ENCODE measurements around the gene RPGRIP1L.

Gene RPGRIP1L

GRCh38 chr16:53703590-53704444, at the start of gene RPGRIP1L, which contains the start of gene FTO:
RPGRIP1L (minus strand) TSS chr16:53703859; CDS start chr16:53700723, 3,136 bp downstream.
FTO (plus strand) TSS chr16:53704156.
- H3K9me3 ChIP-seq (ENCODE audit: control insufficient read depth, low read length) = no peaks in the 10 kb centered on the region
- H3K4me3 ChIP-seq (ENCODE audit: low read length) = peak within 1 kb of the TSS; percentile 89
- DNase-seq (ENCODE audit: low read depth) = peak; percentile 99
- peak within 1 kb of the TSS; percentile 93 for H3K9ac ChIP-seq (ENCODE audit: low read length)
- peaks cover 19% of the 10 kb centered on the region for H3K4me1 ChIP-seq (ENCODE audit: control insufficient read depth, insufficient read depth, low read length)
- H3K27me3 ChIP-seq (replicated peaks; ENCODE audit: control insufficient read depth, insufficient read depth, low read length) = no peaks in the 10 kb centered on the region
- H3K36me3 ChIP-seq (ENCODE audit: control insufficient read depth, insufficient read depth, low read length, severe bottlenecking) = no peaks in the 10 kb centered on the region

DNA sequence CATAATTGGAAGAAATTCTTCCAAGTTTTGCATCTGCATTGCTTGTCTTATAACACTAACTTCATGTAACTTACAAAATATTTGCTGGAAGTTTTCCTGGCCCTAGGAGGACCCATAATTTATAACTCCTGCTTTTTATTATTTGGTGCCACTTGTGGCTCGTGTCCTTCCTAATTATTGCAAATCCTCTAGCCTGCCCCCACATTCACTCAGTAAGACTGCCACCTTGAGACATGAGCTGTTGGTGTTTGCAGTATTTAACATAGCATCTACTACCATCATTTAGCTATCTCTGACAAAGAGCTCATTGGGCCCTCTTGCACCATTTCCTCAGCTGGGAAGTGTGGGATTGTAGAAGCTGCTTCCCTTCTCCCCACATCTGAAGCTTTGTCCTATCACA, 49.8 kb upstream of the RPGRIP1L start:
- peak overlapping the region; percentile 46 for H3K9ac ChIP-seq (ENCODE audit: low read length)
- no peak for DNase-seq (ENCODE audit: low read depth)

DNA sequence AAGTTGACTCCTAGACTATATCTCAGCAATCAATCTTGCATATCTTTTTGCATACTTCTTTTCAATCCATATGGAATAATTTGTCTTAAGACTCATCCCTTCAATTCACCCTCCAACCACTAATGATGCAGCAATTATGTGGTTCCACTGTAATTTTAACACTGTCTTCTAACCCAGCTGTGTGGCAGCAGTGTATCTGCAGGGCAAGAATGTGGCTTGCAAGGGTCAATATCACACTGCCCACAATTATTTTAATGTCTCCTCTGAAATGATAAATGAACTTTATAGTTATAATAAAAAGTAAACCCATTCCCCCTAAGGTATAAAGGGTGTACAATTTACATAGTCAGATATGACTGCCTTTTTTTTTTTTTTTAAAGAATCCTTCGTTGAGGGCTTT, 48.9 kb upstream of the RPGRIP1L start:
- Histone ChIP-seq H3K9ac (ENCODE audit: low read length) (no peak overlapping the region), H3K4me3 (ENCODE audit: low read length) (no peak overlapping the region), H3K27me3 (replicated peaks; ENCODE audit: control insufficient read depth, insufficient read depth, low read length) (no peaks in the 10 kb centered on the region), H3K9me3 (ENCODE audit: control insufficient read depth, low read length) (peaks cover 4% of the 10 kb centered on the region), H3K36me3 (ENCODE audit: control insufficient read depth, insufficient read depth, low read length, severe bottlenecking) (no peaks in the 10 kb centered on the region), H3K4me1 (ENCODE audit: control insufficient read depth, insufficient read depth, low read length) (peaks cover 40% of the 10 kb centered on the region)
- no peak for DNase-seq (ENCODE audit: low read depth)

More for the DNA sequence above, 49.8 kb upstream of the RPGRIP1L start:
- H3K9me3 ChIP-seq (ENCODE audit: control insufficient read depth, low read length) = no peaks in the 10 kb centered on the region
- no peaks in the 10 kb centered on the region for H3K36me3 ChIP-seq (ENCODE audit: control insufficient read depth, insufficient read depth, low read length, severe bottlenecking)
- H3K4me3 ChIP-seq (ENCODE audit: low read length) = no peak overlapping the region
- peaks cover 40% of the 10 kb centered on the region for H3K4me1 ChIP-seq (ENCODE audit: control insufficient read depth, insufficient read depth, low read length)
- H3K27me3 ChIP-seq (replicated peaks; ENCODE audit: control insufficient read depth, insufficient read depth, low read length) = no peaks in the 10 kb centered on the region

DNA sequence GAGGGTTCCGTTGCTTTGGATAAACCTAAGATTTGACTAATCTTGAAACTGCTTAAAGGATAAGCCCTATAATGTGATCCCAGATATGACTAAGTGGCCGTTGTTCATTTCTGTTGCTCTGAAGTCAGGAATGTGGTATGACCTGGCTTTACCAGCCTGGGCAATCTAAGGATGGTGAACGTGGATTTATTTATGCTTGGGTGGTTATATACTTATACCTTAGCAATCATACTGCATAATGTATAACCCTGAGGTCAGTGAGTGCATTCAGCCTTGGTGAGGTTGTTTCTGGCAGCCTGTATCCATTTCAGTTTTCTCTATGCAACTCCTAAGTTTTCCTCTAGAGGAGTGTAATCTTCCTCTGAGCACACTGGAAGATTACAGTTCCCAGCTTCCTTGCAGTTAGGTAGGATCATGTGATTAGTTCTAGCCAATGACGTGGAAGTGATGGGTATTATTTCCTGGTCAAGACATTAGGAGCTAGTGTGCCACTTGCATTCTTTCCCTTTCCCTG, 42.2 kb upstream of the RPGRIP1L start:
- Histone ChIP-seq H3K9ac (ENCODE audit: low read length) (peak overlapping the region; percentile 67), H3K4me3 (ENCODE audit: low read length) (peak overlapping the region; percentile 58), H3K4me1 (ENCODE audit: control insufficient read depth, insufficient read depth, low read length) (peaks cover 37% of the 10 kb centered on the region), H3K9me3 (ENCODE audit: control insufficient read depth, low read length) (peaks cover 4% of the 10 kb centered on the region), H3K27me3 (replicated peaks; ENCODE audit: control insufficient read depth, insufficient read depth, low read length) (no peaks in the 10 kb centered on the region), H3K36me3 (ENCODE audit: control insufficient read depth, insufficient read depth, low read length, severe bottlenecking) (no peaks in the 10 kb centered on the region)
- DNase-seq (ENCODE audit: low read depth) = peak; percentile 47

- peak overlapping the region; percentile 58 for H3K4me3 ChIP-seq (ENCODE audit: low read length)
- no peaks in the 10 kb centered on the region for H3K36me3 ChIP-seq (ENCODE audit: control insufficient read depth, insufficient read depth, low read length, severe bottlenecking)
- peaks cover 37% of the 10 kb centered on the region for H3K4me1 ChIP-seq (ENCODE audit: control insufficient read depth, insufficient read depth, low read length)
- H3K27me3 ChIP-seq (replicated peaks; ENCODE audit: control insufficient read depth, insufficient read depth, low read length) = no peaks in the 10 kb centered on the region
- DNase-seq (ENCODE audit: low read depth) = peak; percentile 61
- H3K9me3 ChIP-seq (ENCODE audit: control insufficient read depth, low read length) = peaks cover 4% of the 10 kb centered on the region
- H3K9ac ChIP-seq (ENCODE audit: low read length) = peak overlapping the region; percentile 67
Observed at GRCh38 chr16:53745086-53745485, 41.4 kb upstream of the RPGRIP1L start.

GRCh38 chr16:53744449-53744848, 40.8 kb upstream of the RPGRIP1L start:
- Histone ChIP-seq H3K36me3 (ENCODE audit: control insufficient read depth, insufficient read depth, low read length, severe bottlenecking) (no peaks in the 10 kb centered on the region), H3K9me3 (ENCODE audit: control insufficient read depth, low read length) (peaks cover 4% of the 10 kb centered on the region), H3K27me3 (replicated peaks; ENCODE audit: control insufficient read depth, insufficient read depth, low read length) (no peaks in the 10 kb centered on the region), H3K4me3 (ENCODE audit: low read length) (peak overlapping the region; percentile 1), H3K9ac (ENCODE audit: low read length) (peak overlapping the region; percentile 32), H3K4me1 (ENCODE audit: control insufficient read depth, insufficient read depth, low read length) (peaks cover 37% of the 10 kb centered on the region)
- no peak for DNase-seq (ENCODE audit: low read depth)

GRCh38 chr16:53743149-53743566, 39.5 kb upstream of the RPGRIP1L start:
- DNase-seq (ENCODE audit: low read depth) = peak; percentile 44
- Histone ChIP-seq H3K36me3 (ENCODE audit: control insufficient read depth, insufficient read depth, low read length, severe bottlenecking) (no peaks in the 10 kb centered on the region), H3K4me3 (ENCODE audit: low read length) (no peak overlapping the region), H3K4me1 (ENCODE audit: control insufficient read depth, insufficient read depth, low read length) (peaks cover 37% of the 10 kb centered on the region), H3K9me3 (ENCODE audit: control insufficient read depth, low read length) (peaks cover 4% of the 10 kb centered on the region), H3K9ac (ENCODE audit: low read length) (no peak overlapping the region), H3K27me3 (replicated peaks; ENCODE audit: control insufficient read depth, insufficient read depth, low read length) (no peaks in the 10 kb centered on the region)

- H3K4me3 ChIP-seq (ENCODE audit: low read length) = no peak overlapping the region
Observed at GRCh38 chr16:53741546-53741945, 37.9 kb upstream of the RPGRIP1L start.

DNA sequence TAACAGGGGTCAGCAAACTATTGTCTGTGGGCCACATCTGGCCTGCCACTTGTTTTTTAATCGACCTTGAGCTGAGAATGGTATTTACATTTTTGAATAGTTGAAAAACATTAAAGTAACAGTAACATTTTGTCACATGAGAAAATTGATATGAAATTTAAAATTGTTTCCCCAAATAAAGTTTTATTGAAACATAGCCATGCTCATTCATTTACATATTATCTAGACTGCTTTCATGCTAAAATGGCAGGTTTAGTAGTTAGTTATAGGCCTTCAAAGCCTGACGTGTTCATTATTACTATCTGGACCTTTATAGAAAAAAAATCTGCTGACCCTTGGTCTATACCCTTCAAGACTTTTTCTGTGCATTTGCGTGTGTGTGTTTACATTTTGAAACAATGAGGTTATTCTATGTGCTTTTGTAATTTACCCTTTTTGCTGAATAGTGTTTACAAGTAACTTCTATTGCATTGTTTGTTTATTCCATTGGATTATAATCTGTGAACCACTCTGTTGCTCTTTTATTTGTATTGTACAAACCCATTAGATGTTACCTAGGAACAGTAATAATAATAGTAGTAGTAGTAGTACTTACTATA, 37.4 kb upstream of the RPGRIP1L start:
- no peaks in the 10 kb centered on the region for H3K9me3 ChIP-seq (ENCODE audit: control insufficient read depth, low read length)
- H3K4me1 ChIP-seq (ENCODE audit: control insufficient read depth, insufficient read depth, low read length) = peaks cover 27% of the 10 kb centered on the region
- no peak for DNase-seq (ENCODE audit: low read depth)
- H3K36me3 ChIP-seq (ENCODE audit: control insufficient read depth, insufficient read depth, low read length, severe bottlenecking) = no peaks in the 10 kb centered on the region
- H3K27me3 ChIP-seq (replicated peaks; ENCODE audit: control insufficient read depth, insufficient read depth, low read length) = no peaks in the 10 kb centered on the region
- no peak overlapping the region for H3K9ac ChIP-seq (ENCODE audit: low read length)
- no peak overlapping the region for H3K4me3 ChIP-seq (ENCODE audit: low read length)

More at GRCh38 chr16:53741546-53741945, 37.9 kb upstream of the RPGRIP1L start:
- no peaks in the 10 kb centered on the region for H3K9me3 ChIP-seq (ENCODE audit: control insufficient read depth, low read length)
- peaks cover 31% of the 10 kb centered on the region for H3K4me1 ChIP-seq (ENCODE audit: control insufficient read depth, insufficient read depth, low read length)
- H3K27me3 ChIP-seq (replicated peaks; ENCODE audit: control insufficient read depth, insufficient read depth, low read length) = no peaks in the 10 kb centered on the region
- no peak overlapping the region for H3K9ac ChIP-seq (ENCODE audit: low read length)
- H3K36me3 ChIP-seq (ENCODE audit: control insufficient read depth, insufficient read depth, low read length, severe bottlenecking) = no peaks in the 10 kb centered on the region
- no peak for DNase-seq (ENCODE audit: low read depth)

- peaks cover 21% of the 10 kb centered on the region for H3K4me1 ChIP-seq (ENCODE audit: control insufficient read depth, insufficient read depth, low read length)
- no peaks in the 10 kb centered on the region for H3K9me3 ChIP-seq (ENCODE audit: control insufficient read depth, low read length)
- no peak for DNase-seq (ENCODE audit: low read depth)
- no peak overlapping the region for H3K9ac ChIP-seq (ENCODE audit: low read length)
- no peaks in the 10 kb centered on the region for H3K36me3 ChIP-seq (ENCODE audit: control insufficient read depth, insufficient read depth, low read length, severe bottlenecking)
- no peak overlapping the region for H3K4me3 ChIP-seq (ENCODE audit: low read length)
- no peaks in the 10 kb centered on the region for H3K27me3 ChIP-seq (replicated peaks; ENCODE audit: control insufficient read depth, insufficient read depth, low read length)
Observed at GRCh38 chr16:53740476-53740875, 36.8 kb upstream of the RPGRIP1L start.

GRCh38 chr16:53737552-53737951, 33.9 kb upstream of the RPGRIP1L start:
- DNase-seq (ENCODE audit: low read depth) = no peak
- H3K9me3 ChIP-seq (ENCODE audit: control insufficient read depth, low read length) = no peaks in the 10 kb centered on the region

More at GRCh38 chr16:53737552-53737951, 33.9 kb upstream of the RPGRIP1L start:
- Histone ChIP-seq H3K4me1 (ENCODE audit: control insufficient read depth, insufficient read depth, low read length) (peaks cover 3% of the 10 kb centered on the region), H3K36me3 (ENCODE audit: control insufficient read depth, insufficient read depth, low read length, severe bottlenecking) (no peaks in the 10 kb centered on the region), H3K9ac (ENCODE audit: low read length) (no peak overlapping the region), H3K4me3 (ENCODE audit: low read length) (no peak overlapping the region), H3K27me3 (replicated peaks; ENCODE audit: control insufficient read depth, insufficient read depth, low read length) (no peaks in the 10 kb centered on the region)
